Activated CD8-positive, alpha-beta T cell treated with anti-CD3 and anti-CD28 coated beads for 36 hours (primary cell): ENCODE results near the gene NRL. TPM values are rescaled to one million over a fixed set of nuclear protein-coding genes. Genes with fewer than 3 reads are reported as not detected.
A peak's percentile ranks its signal among the peaks of the same experiment; 100 is the strongest.

Source experiments
- ATAC-seq: fragments of 200-7000 bp; cut with Tn5 transposase; one replicate; pipeline ENCODE4 v1.10.0; 2021; ENCODE audit warnings: mild to moderate bottlenecking, moderate library complexity
- CTCF ChIA-PET: fragments of 350-600 bp; sonication (Branson Sonifier 250); formaldehyde crosslinking; loops from one replicate; lab custom pipeline; 2021; ENCODE audit warnings: antibody characterized with exemption; lab: Charles Lee
- POLR2A ChIA-PET: fragments of 350-600 bp; sonication (Branson Sonifier 250); formaldehyde crosslinking; loops from one replicate; lab custom pipeline; 2021; ENCODE audit warnings: antibody characterized with exemption; lab: Charles Lee
- DNase-seq: peaks from one replicate; pipeline ENCODE4 v3.0.0-alpha.2; 2020
- H3K27ac Mint-ChIP-seq: one replicate; pipeline ENCODE4 v1.8.0; 2021; ENCODE audit warnings: mild to moderate bottlenecking, mixed read lengths
- H3K27me3 Mint-ChIP-seq: one replicate; pipeline ENCODE4 v1.8.0; 2021; ENCODE audit warnings: mixed read lengths
- H3K36me3 Mint-ChIP-seq: one replicate; pipeline ENCODE4 v1.8.0; 2021; ENCODE audit warnings: low read depth, mixed read lengths
- H3K4me1 Mint-ChIP-seq: one replicate; pipeline ENCODE4 v1.8.0; 2021; ENCODE audit warnings: low read depth, mixed read lengths
- H3K4me3 Mint-ChIP-seq: one replicate; pipeline ENCODE4 v1.8.0; 2021; ENCODE audit warnings: mild to moderate bottlenecking, moderate library complexity, mixed read lengths
- H3K9me3 Mint-ChIP-seq: one replicate; pipeline ENCODE4 v1.8.0; 2021; ENCODE audit warnings: mixed read lengths
- intact Hi-C: fragments of 100-400 bp; cut with micrococcal nuclease; formaldehyde crosslinking; loops from one replicate; pipeline ENCODE4 v1.10.0; 2022
- total RNA-seq, 2 experiments: library from RNA; stranded (reverse); gene quantifications; one replicate each; pipeline ENCODE4 v1.2.3, GENCODE V29; 2021
- TF ChIP-seq, protein P1 (sequence below): fragments of 200-600 bp; IDR thresholded peaks from one replicate; pipeline ENCODE4 v1.8.0; 2022; ENCODE audit warnings: antibody characterized with exemption, mild to moderate bottlenecking

NRL gene
- total RNA-seq, 2 experiments from 2014 or later: 1.8 to 2.5 TPM

DNA sequence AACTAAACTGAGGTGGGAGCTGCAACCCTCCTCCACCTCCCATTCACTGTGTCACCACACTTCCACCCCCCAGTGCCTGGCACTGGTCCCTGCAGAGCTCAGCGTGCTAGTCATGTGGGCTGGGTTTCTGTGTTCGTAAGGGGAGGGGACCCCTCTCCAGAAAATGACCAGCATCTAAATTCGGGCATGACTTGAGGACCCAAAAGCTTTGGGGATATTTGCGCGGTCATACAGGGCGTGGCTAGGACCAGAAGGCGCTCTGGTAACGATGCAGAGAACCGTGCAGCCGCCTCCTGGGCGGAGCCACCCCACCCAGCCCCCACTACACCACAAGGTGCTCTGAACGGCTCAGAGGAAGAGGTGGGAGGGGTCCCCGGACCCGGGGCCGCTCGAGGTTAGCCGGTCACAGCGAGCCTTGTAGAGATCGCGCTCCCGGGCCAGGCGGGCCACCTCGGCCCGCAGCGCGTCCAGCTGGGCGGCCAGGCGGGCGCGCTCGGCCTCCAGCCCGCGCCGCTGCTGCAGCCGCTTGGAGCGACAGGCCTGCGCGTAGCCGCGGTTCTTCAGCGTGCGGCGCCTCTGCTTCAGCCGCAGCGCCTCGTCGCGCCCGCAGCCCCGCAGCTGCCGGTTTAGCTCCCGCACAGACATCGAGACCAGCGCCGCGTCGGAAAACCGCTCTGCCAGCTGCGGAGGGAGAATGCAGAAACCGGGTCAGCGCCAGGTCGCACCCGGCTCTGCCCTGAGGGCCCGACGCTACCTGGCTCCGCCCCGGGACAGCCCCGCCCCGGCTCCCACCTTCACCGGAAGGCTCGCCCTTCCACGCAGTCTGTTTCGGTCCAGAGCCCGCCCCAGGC lies 33.6 kb downstream of the NRL start:
- ChIA-PET CTCF (interaction anchor here (0.7 to 9.1 kb wide), 13 partner anchors 11 to 252 kb away, joined by 3 to 127 read pairs (median 5); partner anchors contain the start of genes DCAF11, IRF9, NRL and PCK2), POLR2A (interaction anchor here (0.6 to 6.3 kb wide), 12 partner anchors 9 to 516 kb away, joined by 3 to 57 read pairs (median 4); partner anchors contain the start of genes CPNE6, DCAF11, NRL and PCK2)
- peaks cover 19% of the 10 kb centered on the region for H3K4me1 Mint-ChIP-seq
- TF ChIP-seq, protein P1, sequence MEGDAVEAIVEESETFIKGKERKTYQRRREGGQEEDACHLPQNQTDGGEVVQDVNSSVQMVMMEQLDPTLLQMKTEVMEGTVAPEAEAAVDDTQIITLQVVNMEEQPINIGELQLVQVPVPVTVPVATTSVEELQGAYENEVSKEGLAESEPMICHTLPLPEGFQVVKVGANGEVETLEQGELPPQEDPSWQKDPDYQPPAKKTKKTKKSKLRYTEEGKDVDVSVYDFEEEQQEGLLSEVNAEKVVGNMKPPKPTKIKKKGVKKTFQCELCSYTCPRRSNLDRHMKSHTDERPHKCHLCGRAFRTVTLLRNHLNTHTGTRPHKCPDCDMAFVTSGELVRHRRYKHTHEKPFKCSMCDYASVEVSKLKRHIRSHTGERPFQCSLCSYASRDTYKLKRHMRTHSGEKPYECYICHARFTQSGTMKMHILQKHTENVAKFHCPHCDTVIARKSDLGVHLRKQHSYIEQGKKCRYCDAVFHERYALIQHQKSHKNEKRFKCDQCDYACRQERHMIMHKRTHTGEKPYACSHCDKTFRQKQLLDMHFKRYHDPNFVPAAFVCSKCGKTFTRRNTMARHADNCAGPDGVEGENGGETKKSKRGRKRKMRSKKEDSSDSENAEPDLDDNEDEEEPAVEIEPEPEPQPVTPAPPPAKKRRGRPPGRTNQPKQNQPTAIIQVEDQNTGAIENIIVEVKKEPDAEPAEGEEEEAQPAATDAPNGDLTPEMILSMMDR: no peak
- H3K36me3 Mint-ChIP-seq: no peaks in the 10 kb centered on the region
- no peaks in the 10 kb centered on the region for H3K9me3 Mint-ChIP-seq
- H3K4me3 Mint-ChIP-seq: peak overlapping the region; percentile 75
- H3K27me3 Mint-ChIP-seq: no peaks in the 10 kb centered on the region
- intact Hi-C loops: no loop called here
- peak; percentile 89 for DNase-seq
- ATAC-seq: peak; percentile 93
- peak overlapping the region; percentile 75 for H3K27ac Mint-ChIP-seq

DNA sequence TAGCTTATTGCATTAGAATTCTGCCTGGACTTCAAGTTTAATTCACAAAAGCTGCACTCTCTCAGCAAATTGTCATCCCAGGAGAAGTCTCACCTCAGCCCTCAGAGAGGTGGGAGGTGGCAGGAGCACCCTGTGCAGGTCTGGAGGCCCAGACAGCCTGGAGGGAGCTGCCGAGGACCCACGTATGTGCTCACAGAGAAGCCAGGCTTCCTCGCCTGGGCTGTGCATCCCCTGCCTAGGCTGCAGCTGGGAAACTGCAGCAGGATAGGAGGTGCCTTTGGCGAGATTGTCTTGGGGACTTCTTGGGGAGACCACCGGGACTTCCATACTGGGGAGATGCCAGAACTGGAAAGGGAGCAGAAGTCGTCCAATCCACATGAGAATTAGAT lies 34.6 kb downstream of the NRL start:
- intact Hi-C loops: no loop called here
- DNase-seq: no peak
- ChIA-PET CTCF (interaction anchor here (0.7 to 9.1 kb wide), 12 partner anchors 10 to 162 kb away, joined by 3 to 127 read pairs (median 7); partner anchors contain the start of genes DCAF11, IRF9, NRL and PCK2), POLR2A (interaction anchor here (0.6 to 6.3 kb wide), 11 partner anchors 8 to 517 kb away, joined by 3 to 57 read pairs (median 4); partner anchors contain the start of genes CPNE6, DCAF11, NRL and PCK2)
- TF ChIP-seq, protein P1: no peak
- H3K27me3 Mint-ChIP-seq: no peaks in the 10 kb centered on the region
- no peak for ATAC-seq
- peaks cover 21% of the 10 kb centered on the region for H3K4me1 Mint-ChIP-seq
- peak overlapping the region; percentile 75 for H3K4me3 Mint-ChIP-seq
- H3K36me3 Mint-ChIP-seq: no peaks in the 10 kb centered on the region
- peak overlapping the region; percentile 75 for H3K27ac Mint-ChIP-seq
- H3K9me3 Mint-ChIP-seq: no peaks in the 10 kb centered on the region

DNA sequence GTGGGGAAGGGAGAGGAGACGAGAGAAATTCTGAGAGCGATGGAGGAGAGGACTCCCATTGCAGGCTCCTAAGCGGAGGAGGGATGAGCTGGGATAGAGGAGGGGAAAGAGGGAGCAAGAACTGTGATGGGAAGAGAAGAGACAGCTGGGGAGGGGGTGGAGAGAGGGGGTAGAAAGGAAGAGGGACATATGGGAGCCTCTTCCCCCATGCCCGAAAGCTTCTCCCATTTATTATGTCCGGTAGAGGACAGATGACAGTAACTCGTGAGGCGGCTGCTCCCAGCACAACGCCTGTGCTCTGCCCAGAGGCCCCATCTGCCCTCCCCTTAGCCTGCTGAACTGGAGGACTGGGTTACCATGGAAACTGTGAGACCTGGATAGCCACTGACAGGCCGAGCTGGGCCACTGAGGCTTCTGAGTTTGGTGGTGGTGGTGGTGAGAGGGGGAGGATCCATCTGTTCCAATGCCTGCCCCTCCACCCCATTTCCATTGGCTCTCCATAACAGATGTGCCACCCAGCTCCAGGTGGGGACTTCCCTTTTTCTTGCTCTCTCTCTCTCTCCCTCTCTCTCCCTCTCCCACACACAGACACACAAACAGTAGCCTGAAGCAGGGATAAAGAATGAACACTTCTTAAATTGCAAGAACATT lies 35.1 kb downstream of the NRL start:
- ChIA-PET POLR2A (interaction anchor here (0.8 to 6.3 kb wide), 8 partner anchors 8 to 66 kb away, joined by 3 to 57 read pairs (median 4); partner anchors contain the start of genes CPNE6, DCAF11, NRL and PCK2), CTCF (interaction anchor here (1.1 to 9.1 kb wide), 8 partner anchors 10 to 81 kb away, joined by 4 to 127 read pairs (median 8); partner anchors contain the start of genes DCAF11, IRF9, NRL and PCK2)
- Mint-ChIP-seq H3K9me3 (no peaks in the 10 kb centered on the region), H3K4me1 (peaks cover 22% of the 10 kb centered on the region), H3K4me3 (no peak overlapping the region), H3K27me3 (no peaks in the 10 kb centered on the region), H3K36me3 (no peaks in the 10 kb centered on the region), H3K27ac (peak overlapping the region; percentile 28)
- ATAC-seq: no peak
- TF ChIP-seq, protein P1: no peak
- DNase-seq: no peak
- intact Hi-C loops: no loop called here

DNA sequence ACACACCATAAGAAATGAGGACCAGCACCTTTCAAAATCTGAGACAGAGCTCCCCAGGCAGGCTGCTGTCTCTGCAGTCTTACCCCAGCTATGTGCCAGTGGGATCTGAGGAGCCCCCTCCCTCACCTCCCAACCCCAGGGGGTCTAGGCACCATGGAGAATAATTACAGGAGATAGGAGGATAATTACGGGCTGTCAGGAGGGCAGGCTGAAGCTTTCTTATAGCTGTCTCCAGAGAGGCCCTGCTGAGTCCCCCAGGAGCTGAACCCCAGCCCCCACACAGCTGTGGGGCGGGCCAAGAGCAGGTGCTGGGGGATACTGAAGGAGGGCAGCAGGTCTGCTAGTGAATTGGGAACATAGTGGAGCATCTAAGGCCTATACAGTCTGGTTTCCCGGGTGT lies 36.6 kb downstream of the NRL start:
- ATAC-seq (no peak), DNase-seq (no peak)
- TF ChIP-seq, protein P1: no peak
- Mint-ChIP-seq H3K9me3 (no peaks in the 10 kb centered on the region), H3K4me1 (peaks cover 22% of the 10 kb centered on the region), H3K4me3 (no peak overlapping the region), H3K36me3 (no peaks in the 10 kb centered on the region), H3K27me3 (no peaks in the 10 kb centered on the region), H3K27ac (no peak overlapping the region)
- ChIA-PET POLR2A (interaction anchor here (3.8 kb wide), 1 partner anchor 37 kb away, joined by 19 read pairs; the partner anchor contains the start of genes DCAF11 and NRL), CTCF (interaction anchor here (6.5 to 9.1 kb wide), 2 partner anchors 15 to 19 kb away, joined by 99 to 127 read pairs; partner anchors contain the start of gene PCK2)
- intact Hi-C loops: no loop called here
